Keratinocyte (primary cell): Measurements from ENCODE around the gene KIAA0930. TPM values are rescaled to one million over a fixed set of nuclear protein-coding genes. Genes with fewer than 3 reads are reported as not detected.

Experiments
- DNase-seq: peaks from one replicate; pipeline ENCODE4 v3.0.0-alpha.2; 2011; ENCODE audit warnings: low read depth, missing footprints, low spot score
- FAIRE-seq: peaks from 2 replicates; lab custom pipeline; 2011; peaks lifted over from hg19 to GRCh38; lab: Jason Lieb, UNC
- H2AFZ ChIP-seq: 2 replicates; pipeline ENCODE4 v1.6.0; 2012; ENCODE audit warnings: low read length, control low read depth, inconsistent platforms; ENCODE audit not compliant: control insufficient read depth
- H3K27ac ChIP-seq: 2 replicates; pipeline ENCODE4 v1.5.1; 2011; ENCODE audit warnings: low read length; ENCODE audit not compliant: control insufficient read depth, insufficient read depth
- H3K27me3 ChIP-seq: 3 replicates; pipeline ENCODE4 v1.6.0; 2011; ENCODE audit warnings: low read length; ENCODE audit not compliant: control insufficient read depth, insufficient read depth; ENCODE audit errors: extremely low read depth
- H3K36me3 ChIP-seq, 2 experiments: 2 replicates in 1 of 2; 3 replicates in 1 of 2; pipeline ENCODE4 v1.5.1; 2011; ENCODE audit warnings: low read length in 2 of 2, mild to moderate bottlenecking in 1 of 2; ENCODE audit not compliant: control insufficient read depth in 2 of 2, insufficient read depth in 2 of 2; ENCODE audit errors: extremely low read depth in 1 of 2
- H3K4me1 ChIP-seq: 3 replicates; pipeline ENCODE4 v1.5.1; 2011; ENCODE audit warnings: low read length; ENCODE audit not compliant: control insufficient read depth, insufficient read depth; ENCODE audit errors: extremely low read depth
- H3K4me2 ChIP-seq: 3 replicates; pipeline ENCODE4 v1.6.0; 2011; ENCODE audit warnings: low read depth, low read length; ENCODE audit not compliant: control insufficient read depth, insufficient read depth; ENCODE audit errors: extremely low read depth
- H3K4me3 ChIP-seq, 3 experiments: fragments of 200-600 bp in 1 of 3; sonication (generic) in 1 of 3; 2 replicates in 2 of 3; 3 replicates in 1 of 3; pipeline ENCODE4 v1.5.1; 2011 to 2016; ENCODE audit warnings: low read length in 3 of 3, mild to moderate bottlenecking in 3 of 3, control low read depth in 2 of 3, inconsistent platforms in 1 of 3, low read depth in 1 of 3, mixed read lengths in 1 of 3, mixed run types in 1 of 3, moderate library complexity in 1 of 3; ENCODE audit not compliant: control insufficient read depth in 2 of 3, insufficient read depth in 2 of 3; ENCODE audit errors: extremely low read depth in 1 of 3
- H3K79me2 ChIP-seq: 2 replicates; pipeline ENCODE4 v1.6.0; 2012; ENCODE audit warnings: low read length; ENCODE audit not compliant: control insufficient read depth, insufficient read depth
- H3K9ac ChIP-seq: 3 replicates; pipeline ENCODE4 v1.6.0; 2011; ENCODE audit warnings: low read length; ENCODE audit not compliant: control insufficient read depth, insufficient read depth; ENCODE audit errors: extremely low read depth
- H3K9me1 ChIP-seq: 3 replicates; pipeline ENCODE4 v1.6.0; 2011; ENCODE audit warnings: low read length; ENCODE audit not compliant: control insufficient read depth, insufficient read depth; ENCODE audit errors: extremely low read depth
- H3K9me3 ChIP-seq: 2 replicates; pipeline ENCODE4 v1.5.1; 2012; ENCODE audit warnings: low read depth, low read length; ENCODE audit not compliant: control insufficient read depth
- H4K20me1 ChIP-seq: 3 replicates; pipeline ENCODE4 v1.6.0; 2011; ENCODE audit warnings: low read length; ENCODE audit not compliant: control insufficient read depth, insufficient read depth; ENCODE audit errors: extremely low read depth
- EZH2 ChIP-seq: IDR thresholded peaks from one replicate; pipeline ENCODE4 v1.6.1; 2012; ENCODE audit warnings: inconsistent platforms, mild to moderate bottlenecking, low read length, moderate library complexity
- dilution Hi-C: fragments of 300-500 bp; cut with MboI; formaldehyde crosslinking; loops from one replicate; pipeline ENCODE4 v1.7.0; 2020; ENCODE audit warnings: low sequenced_read_pairs; ENCODE audit not compliant: extremely low pct_ligation_motif_present
- polyA plus RNA-seq, 5 experiments: library from polyadenylated mRNA; depleted of rRNA in 3 of 5; stranded (reverse) in 3 of 5; stranded (forward) in 1 of 5; unstranded in 1 of 5; fragments of >200 nt; gene quantifications; 1 replicate in 1 of 5; 2 replicates in 3 of 5; 3 replicates in 1 of 5; pipeline versions ENCODE4 v1.2.1 to v1.2.3, GENCODE V29; 2011 to 2012; ENCODE audit warnings: missing spikeins in 2 of 5, low read depth in 1 of 5, low replicate concordance in 1 of 5
- TF ChIP-seq, protein P1 (sequence below), 3 experiments: IDR thresholded peaks in 1 of 3; conservative IDR thresholded peaks in 1 of 3; optimal IDR thresholded peaks in 1 of 3; 2 replicates in 2 of 3; 3 replicates in 1 of 3; pipeline versions ENCODE3 to v1.5.1; 2011; ENCODE audit warnings: low read length in 3 of 3, mild to moderate bottlenecking in 3 of 3, moderate library complexity in 2 of 3, control low read depth in 1 of 3, inconsistent platforms in 1 of 3; ENCODE audit not compliant: insufficient read depth in 2 of 3; ENCODE audit errors: extremely low read depth in 1 of 3

Gene KIAA0930
- polyA plus RNA-seq, 1 donor (not counting 4 experiments of a cell fraction or from before 2014, with no cell fraction given) = 115 TPM

DNA sequence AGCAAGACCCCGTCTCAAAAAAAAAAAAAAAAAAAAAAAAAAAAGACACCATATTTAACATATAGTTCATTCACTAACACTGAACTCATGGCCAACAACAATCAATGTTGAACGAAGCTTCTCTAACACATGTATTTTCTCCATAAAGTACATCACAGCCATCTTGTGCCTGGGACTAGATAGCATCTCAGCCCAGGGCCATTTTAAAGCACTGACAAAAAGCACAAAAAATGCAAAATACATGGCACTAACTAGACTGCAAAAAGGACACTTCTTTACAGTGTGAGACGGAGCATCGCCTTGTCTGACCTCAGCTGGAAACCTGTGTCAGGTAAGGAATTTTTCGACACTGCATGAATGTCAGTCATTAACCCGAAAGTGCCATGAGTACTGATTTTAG lies 23.3 kb downstream of the KIAA0930 start:
- Histone ChIP-seq H3K27me3 (no peaks in the 10 kb centered on the region), H2AFZ (no peak overlapping the region), H3K9me1 (no peaks in the 10 kb centered on the region), H3K9ac (no peak overlapping the region), H3K79me2 (peaks cover 76% of the 10 kb centered on the region), H4K20me1 (peaks cover 16% of the 10 kb centered on the region), H3K4me1 (peaks cover 10% of the 10 kb centered on the region), H3K9me3 (no peaks in the 10 kb centered on the region), H3K27ac (no peak overlapping the region), H3K4me3 (no peak overlapping the region), H3K36me3 (peaks cover 3 to 7% of the 10 kb centered on the region in 2 experiments), H3K4me2 (no peak overlapping the region)
- TF ChIP-seq, protein P1, sequence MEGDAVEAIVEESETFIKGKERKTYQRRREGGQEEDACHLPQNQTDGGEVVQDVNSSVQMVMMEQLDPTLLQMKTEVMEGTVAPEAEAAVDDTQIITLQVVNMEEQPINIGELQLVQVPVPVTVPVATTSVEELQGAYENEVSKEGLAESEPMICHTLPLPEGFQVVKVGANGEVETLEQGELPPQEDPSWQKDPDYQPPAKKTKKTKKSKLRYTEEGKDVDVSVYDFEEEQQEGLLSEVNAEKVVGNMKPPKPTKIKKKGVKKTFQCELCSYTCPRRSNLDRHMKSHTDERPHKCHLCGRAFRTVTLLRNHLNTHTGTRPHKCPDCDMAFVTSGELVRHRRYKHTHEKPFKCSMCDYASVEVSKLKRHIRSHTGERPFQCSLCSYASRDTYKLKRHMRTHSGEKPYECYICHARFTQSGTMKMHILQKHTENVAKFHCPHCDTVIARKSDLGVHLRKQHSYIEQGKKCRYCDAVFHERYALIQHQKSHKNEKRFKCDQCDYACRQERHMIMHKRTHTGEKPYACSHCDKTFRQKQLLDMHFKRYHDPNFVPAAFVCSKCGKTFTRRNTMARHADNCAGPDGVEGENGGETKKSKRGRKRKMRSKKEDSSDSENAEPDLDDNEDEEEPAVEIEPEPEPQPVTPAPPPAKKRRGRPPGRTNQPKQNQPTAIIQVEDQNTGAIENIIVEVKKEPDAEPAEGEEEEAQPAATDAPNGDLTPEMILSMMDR (optimal IDR thresholded peaks at IDR 0.05 in 1 of 3, IDR thresholded peaks at IDR 0.05 in 1 of 3, conservative IDR thresholded peaks at IDR 0.05 in 1 of 3; ENCODE audit: extremely low read depth in 1 of 3, insufficient read depth in 2 of 3, low read length in 3 of 3) = no peak
- no peak for TF ChIP-seq EZH2
- DNase-seq = no peak
- FAIRE-seq = no peak
- dilution Hi-C loops = no loop called here

DNA sequence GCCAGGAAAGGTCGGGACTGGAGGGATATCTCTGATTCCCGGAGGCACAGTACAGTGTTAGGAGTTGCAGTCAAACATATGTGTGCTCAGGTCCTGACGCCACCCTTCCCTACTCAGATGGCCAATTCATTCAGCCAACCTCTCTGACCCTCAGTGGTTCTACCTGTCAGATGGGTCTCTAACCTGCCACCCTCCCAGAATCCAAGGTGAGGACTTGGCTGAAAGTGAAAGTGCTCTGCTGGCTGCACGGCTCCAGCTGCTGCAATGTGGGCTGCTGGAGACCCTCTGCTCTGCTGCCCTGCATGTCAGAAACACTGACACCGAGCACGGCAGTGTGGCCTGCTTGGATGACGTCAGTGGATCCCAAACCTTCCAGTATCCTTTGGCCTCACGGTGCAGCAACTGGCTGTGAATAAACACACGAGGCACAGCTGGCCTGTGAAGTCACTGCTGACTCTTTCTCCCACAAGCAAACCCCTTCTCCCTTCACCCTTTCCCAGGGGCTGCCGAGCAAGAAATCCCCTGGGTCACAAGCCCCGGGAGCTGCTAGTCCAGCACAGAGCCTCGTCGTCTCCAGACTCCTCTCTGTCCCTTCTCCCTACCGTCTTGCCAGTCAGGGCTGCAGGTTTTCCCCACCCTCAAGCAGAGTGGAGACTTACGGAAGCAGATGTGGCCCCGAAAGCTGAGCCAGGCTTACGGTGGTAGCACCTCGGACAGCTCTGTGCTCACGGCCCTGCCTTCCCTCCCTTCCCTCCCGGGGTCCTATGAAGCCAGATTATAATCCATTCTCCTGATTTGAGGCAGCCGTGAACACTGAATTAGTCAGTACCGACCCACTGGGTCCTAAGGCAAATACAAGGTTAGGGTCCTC lies 24.3 kb downstream of the KIAA0930 start:
- Histone ChIP-seq H2AFZ (no peak overlapping the region), H3K36me3 (peaks cover 7 to 9% of the 10 kb centered on the region in 2 experiments), H3K9ac (no peak overlapping the region), H3K4me3 (no peak overlapping the region), H3K9me1 (no peaks in the 10 kb centered on the region), H3K4me1 (peaks cover 16% of the 10 kb centered on the region), H3K4me2 (no peak overlapping the region), H3K9me3 (no peaks in the 10 kb centered on the region), H3K79me2 (peaks cover 75% of the 10 kb centered on the region), H3K27ac (no peak overlapping the region), H4K20me1 (peaks cover 19% of the 10 kb centered on the region), H3K27me3 (no peaks in the 10 kb centered on the region)
- FAIRE-seq (no peak), DNase-seq (no peak)
- dilution Hi-C loops = no loop called here
- TF ChIP-seq, protein P1 (optimal IDR thresholded peaks at IDR 0.05 in 1 of 3, IDR thresholded peaks at IDR 0.05 in 1 of 3, conservative IDR thresholded peaks at IDR 0.05 in 1 of 3; ENCODE audit: extremely low read depth in 1 of 3, insufficient read depth in 2 of 3, low read length in 3 of 3) = no peak
- no peak for TF ChIP-seq EZH2
